ENCODE results near the gene PABPC1L2B.
"Not testable (repeated sequence)": the region's sequence is repeated elsewhere in the genome, so short reads cannot be mapped to it uniquely, and the experiment has no call there.

Gene PABPC1L2B

GRCh38 chrX:73002733-73003132, at the start of gene PABPC1L2B:
Gene PABPC1L2B, plus strand, starts transcription at chrX:73002939. Its CDS starts 704 bp downstream, at chrX:73003643.
- not testable (repeated sequence) for H3K27ac ChIP-seq

GRCh38 chrX:72959971-72960370, 42.8 kb upstream of the PABPC1L2B start:
- not testable (repeated sequence) for H3K27ac ChIP-seq

- not testable (repeated sequence) for H3K27ac ChIP-seq
Observed at GRCh38 chrX:72971859-72972258, 30.9 kb upstream of the PABPC1L2B start.

- H3K27ac ChIP-seq, result not testable (repeated sequence)
Observed at GRCh38 chrX:72974885-72975284, 27.9 kb upstream of the PABPC1L2B start.

- not testable (repeated sequence) for H3K27ac ChIP-seq
Observed at GRCh38 chrX:72980894-72981469, 21.8 kb upstream of the PABPC1L2B start.

GRCh38 chrX:73004032-73004431, 1.3 kb downstream of the PABPC1L2B start:
- H3K27ac ChIP-seq, result not testable (repeated sequence)

GRCh38 chrX:73021361-73022092, 18.8 kb downstream of the PABPC1L2B start:
- no peak overlapping the region for H3K27ac ChIP-seq
- TF ChIP-seq ZFX (IDR thresholded peaks at IDR 0.05) (no peak), CTCF (conservative IDR thresholded peaks at IDR 0.05) (no peak)

- H3K27ac ChIP-seq, result not testable (repeated sequence)
Observed at GRCh38 chrX:73022093-73022445, 19.3 kb downstream of the PABPC1L2B start.

GRCh38 chrX:73028876-73029275, 26.1 kb downstream of the PABPC1L2B start:
- TF ChIP-seq CTCF (conservative IDR thresholded peaks at IDR 0.05) (no peak), ZFX (IDR thresholded peaks at IDR 0.05) (no peak)
- no peak overlapping the region for H3K27ac ChIP-seq
